K562 treated with DMSO at 1 percent for 48 hours (cell line): ENCODE data around the gene CDC45. TPM values are rescaled to one million over a fixed set of nuclear protein-coding genes. Genes with fewer than 3 reads are reported as not detected.

Experiments
- total RNA-seq: library from RNA; unstranded; fragments of 300-600 nt; gene quantifications from 2 replicates; pipeline ENCODE4 v1.2.3, GENCODE V29; 2022; ENCODE audit warnings: low replicate concordance; ENCODE audit errors: extremely low read depth

CDC45 gene
- not detected in 2 replicates for total RNA-seq

DNA sequence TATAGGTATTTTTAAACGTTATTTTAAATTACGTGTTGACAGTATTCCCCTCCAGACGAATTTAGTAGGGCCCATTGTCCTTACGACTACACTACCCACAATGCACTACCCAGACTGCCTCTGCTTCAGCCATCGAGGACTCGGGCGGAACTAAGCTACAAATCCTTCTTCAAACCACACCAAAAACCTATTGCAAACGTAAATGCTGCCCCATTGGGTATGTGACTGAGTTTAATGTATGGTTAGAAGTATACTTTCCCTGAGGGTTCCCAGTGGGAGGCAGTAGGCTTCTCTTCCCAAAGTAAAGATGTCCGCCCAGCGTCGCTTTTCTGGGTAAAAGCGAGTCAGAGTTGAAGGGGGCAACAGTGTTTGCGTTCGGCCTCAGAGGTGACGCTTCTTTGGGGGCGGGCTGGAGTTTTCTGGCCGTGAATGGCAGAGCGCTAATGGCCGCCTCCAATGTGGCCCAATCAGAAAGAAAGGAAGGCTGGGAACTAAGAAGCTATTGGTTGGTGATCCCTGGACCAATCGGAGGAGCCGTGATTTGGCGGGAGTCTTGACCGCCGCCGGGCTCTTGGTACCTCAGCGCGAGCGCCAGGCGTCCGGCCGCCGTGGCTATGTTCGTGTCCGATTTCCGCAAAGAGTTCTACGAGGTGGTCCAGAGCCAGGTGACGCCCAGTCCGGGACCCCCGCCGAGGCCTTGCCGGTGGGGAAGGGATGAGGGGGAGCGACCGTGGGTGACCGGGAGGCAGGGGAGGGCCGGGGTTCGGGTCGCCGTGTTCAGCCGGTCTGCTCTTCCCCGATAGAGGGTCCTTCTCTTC is at the start of gene CDC45:
TSS of gene CDC45 (plus strand) at position 566 of the 818 bp plus-strand sequence. CDS start at position 615, 49 bp downstream.

GRCh38 chr22:19431649-19432132 is 48.0 kb upstream of the CDC45 start, which contains the start of gene HIRA:
Gene HIRA (minus strand): TSS chr22:19431733. CDS start chr22:19431476, 257 bp downstream.

DNA sequence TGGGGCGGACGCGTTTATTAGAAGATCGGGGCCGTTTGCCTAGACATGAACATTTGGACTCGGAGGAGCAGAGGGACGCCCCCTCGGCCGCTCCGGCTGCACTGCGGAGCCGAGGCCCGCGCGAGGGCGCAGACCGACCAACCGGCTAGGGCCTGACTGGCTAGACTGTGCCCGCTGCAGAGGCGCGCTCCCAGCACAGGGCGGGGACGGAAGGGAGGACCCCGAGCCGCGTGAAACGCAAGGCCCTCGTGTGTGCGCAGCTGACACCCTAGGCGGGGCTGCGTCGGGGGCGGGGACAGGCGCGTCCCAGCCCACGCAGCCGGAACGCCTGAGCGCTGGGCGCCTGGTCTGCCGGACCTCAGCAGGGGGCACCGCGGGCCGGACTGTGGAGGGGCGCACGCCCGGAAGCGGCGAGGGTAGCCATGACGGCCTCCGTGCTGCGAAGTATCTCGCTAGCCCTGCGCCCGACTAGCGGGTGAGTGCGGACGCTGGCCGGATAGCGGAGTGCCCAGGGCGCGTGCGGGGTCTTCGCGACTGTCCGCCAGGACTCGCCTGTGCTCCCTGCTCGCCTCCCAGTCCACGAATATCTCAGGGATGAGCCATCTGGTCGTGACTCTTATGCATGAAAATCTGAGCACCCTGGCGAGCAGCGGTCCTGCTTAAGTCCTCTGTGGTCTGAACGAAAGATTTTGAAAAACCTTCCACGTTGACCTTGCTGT is 47.4 kb upstream of the CDC45 start, which contains the start of gene MRPL40:
TSS of gene MRPL40 (plus strand) at position 413 of the 719 bp plus-strand sequence. CDS start at position 423, 10 bp downstream.

GRCh38 chr22:19447330-19448075 is 32.2 kb upstream of the CDC45 start, which contains the start of gene C22orf39:
Gene C22orf39 (minus strand): TSS chr22:19447711. CDS start chr22:19447688, 23 bp downstream.

DNA sequence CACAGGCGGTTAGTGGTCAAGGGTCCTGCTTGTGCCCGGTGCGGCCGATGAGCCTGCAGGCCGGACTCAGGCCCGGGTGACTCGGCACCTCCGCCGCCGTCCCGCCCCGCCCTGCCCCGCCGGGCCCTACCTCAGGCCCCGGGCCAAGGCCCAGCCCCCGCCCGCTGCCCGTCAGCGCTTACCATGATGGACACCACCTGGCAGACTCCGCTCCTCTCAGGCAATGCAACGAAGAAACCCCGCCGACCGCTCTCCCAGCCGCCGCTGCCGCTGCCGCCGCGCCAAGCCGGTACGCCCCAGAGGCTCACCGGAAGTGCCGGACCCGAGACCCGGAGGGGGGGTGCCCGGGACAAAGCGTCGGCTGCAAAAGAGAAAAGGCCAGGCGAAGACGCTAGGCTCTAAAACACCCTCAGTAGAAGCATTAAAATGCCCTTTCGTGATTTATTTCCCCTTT is 792 bp upstream of the CDC45 start, which contains the start of gene UFD1:
TSS of gene UFD1 (minus strand) at position 293 of the 454 bp plus-strand sequence. CDS start at position 185, 108 bp downstream.

DNA sequence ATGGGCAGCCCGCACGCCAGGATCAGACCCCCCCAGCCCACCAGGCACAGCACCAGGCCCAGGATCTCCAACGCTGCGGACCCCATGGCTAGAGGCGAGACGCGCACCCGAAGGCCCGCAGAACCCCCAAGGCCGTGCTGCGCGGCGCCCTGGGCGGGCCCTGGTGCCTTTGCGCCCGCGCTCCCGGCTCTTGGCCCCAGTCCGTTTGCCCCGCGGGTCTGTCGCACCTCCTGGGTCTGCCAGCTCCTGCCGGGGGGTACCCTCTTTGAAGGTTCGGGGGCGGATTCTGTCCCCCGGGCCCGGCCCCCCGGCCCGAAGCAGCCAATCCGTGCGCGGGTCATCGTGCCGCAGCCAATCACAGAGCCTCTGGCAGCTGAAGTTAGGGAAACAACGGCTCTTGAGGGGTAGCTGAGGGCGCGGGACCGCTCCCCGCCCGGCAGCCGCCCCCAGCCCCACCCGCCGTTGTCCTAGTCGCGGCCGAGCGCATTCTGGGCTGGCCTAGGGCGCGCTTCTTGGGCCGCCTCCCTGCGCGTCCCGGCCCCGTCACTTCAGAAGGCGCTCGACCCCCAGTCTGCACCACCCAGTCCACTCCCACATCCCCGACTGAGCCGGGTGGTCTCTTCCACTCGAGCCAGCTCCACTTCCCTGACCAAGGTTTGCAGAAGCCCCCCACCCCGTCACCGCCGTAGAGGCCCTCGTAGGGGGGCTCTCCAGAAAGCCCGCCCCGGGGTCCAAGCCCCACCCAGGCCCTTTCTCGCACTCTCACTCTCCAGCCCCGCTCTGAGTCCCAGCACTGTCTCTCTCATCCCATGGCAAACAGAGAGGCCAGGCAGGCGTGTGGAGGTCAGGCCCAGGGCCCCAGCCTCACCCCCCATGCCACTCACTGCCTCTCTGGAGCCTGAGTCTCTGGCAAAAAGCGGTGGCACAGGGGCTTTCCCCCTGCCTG is 44.7 kb downstream of the CDC45 start, which contains the start of gene CLDN5:
TSS of gene CLDN5 (minus strand) at position 241 of the 946 bp plus-strand sequence. CDS start at position 86, 155 bp downstream.

Other genes starting within 250 kb of the CDC45 start
- not detected in 2 replicates for gene CLTCL1, start 188.2 kb upstream of the CDC45 start, total RNA-seq
- gene HIRA, start 48.2 kb upstream of the CDC45 start, total RNA-seq = not detected in 2 replicates
- not detected in 2 replicates for gene MRPL40, start 47.4 kb upstream of the CDC45 start, total RNA-seq
- gene C22orf39, start 32.2 kb upstream of the CDC45 start, total RNA-seq = not detected in 2 replicates
- not detected in 2 replicates for gene UFD1, start 727 bp upstream of the CDC45 start, total RNA-seq
- gene CLDN5, start 44.5 kb downstream of the CDC45 start, total RNA-seq = not detected in 2 replicates
- gene SEPTIN5, start 234.6 kb downstream of the CDC45 start, total RNA-seq = 177 TPM in 1 of 2 replicates, not detected in the other
- not detected in 2 replicates for gene GP1BB, start 243.6 kb downstream of the CDC45 start, total RNA-seq